Coronary artery (tissue), 2 donors: Measurements from ENCODE around the gene DYRK1B.
"Not testable (repeated sequence)": the region's sequence is repeated elsewhere in the genome, so short reads cannot be mapped to it uniquely, and the experiment has no call there.

Source experiments
- DNase-seq: peaks from one replicate; pipeline ENCODE4 v3.0.0-alpha.2; 2017; ENCODE audit warnings: low spot score
- H3K27ac ChIP-seq, 2 donors: fragments of 200-600 bp; sonication (generic); one replicate each; pipeline ENCODE4 v1.5.1; 2016 to 2019
- H3K4me3 ChIP-seq: fragments of 200-600 bp; sonication (generic); 2 replicates; pipeline ENCODE4 v1.5.1; 2016; ENCODE audit warnings: mild to moderate bottlenecking, moderate library complexity
- TF ChIP-seq, protein P1 (sequence below): fragments of 200-600 bp; sonication (generic); IDR thresholded peaks from one replicate; pipeline ENCODE4 v1.5.1; 2019; ENCODE audit warnings: antibody characterized with exemption

The DYRK1B gene

DNA sequence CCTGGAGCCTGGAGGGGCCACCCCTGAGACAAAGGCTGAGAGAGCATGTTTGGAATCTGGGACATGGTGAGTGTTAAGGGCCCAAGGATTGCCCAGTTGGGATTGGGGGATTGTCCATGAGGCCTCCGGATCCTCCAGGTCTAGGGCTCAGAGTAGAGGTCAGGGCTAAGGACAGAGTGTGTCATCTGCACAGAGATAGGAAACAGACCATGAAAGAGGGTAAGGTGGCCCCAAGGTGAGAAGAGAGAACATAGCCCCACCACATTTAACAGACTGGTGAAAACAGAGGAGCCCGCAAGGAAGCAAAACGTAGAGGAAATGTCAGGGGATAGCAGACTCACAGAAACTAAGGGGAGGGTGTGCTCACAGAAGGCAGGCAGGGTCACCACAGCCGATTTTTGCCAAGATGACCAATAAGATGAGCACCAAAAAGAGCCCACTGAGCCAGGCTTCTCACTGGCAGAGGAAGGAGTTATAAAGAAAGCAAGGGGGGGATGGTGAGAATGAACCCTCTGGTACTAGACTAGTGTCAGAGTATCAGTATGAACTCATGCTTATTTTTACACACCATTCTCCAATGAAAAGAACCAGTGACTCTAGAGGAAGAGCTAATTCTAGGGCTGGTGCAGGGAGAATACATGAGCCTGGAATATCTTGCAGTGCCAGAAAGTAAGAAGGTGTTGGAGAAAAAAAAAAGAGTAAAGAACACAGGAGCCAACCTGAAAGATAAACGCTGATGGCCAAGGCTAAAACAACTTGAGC lies 17.5 kb downstream of the DYRK1B start:
- Histone ChIP-seq H3K4me3 (no peak overlapping the region), H3K27ac (no peak overlapping the region)
- no peak for DNase-seq
- TF ChIP-seq, protein P1, sequence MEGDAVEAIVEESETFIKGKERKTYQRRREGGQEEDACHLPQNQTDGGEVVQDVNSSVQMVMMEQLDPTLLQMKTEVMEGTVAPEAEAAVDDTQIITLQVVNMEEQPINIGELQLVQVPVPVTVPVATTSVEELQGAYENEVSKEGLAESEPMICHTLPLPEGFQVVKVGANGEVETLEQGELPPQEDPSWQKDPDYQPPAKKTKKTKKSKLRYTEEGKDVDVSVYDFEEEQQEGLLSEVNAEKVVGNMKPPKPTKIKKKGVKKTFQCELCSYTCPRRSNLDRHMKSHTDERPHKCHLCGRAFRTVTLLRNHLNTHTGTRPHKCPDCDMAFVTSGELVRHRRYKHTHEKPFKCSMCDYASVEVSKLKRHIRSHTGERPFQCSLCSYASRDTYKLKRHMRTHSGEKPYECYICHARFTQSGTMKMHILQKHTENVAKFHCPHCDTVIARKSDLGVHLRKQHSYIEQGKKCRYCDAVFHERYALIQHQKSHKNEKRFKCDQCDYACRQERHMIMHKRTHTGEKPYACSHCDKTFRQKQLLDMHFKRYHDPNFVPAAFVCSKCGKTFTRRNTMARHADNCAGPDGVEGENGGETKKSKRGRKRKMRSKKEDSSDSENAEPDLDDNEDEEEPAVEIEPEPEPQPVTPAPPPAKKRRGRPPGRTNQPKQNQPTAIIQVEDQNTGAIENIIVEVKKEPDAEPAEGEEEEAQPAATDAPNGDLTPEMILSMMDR: no peak

DNA sequence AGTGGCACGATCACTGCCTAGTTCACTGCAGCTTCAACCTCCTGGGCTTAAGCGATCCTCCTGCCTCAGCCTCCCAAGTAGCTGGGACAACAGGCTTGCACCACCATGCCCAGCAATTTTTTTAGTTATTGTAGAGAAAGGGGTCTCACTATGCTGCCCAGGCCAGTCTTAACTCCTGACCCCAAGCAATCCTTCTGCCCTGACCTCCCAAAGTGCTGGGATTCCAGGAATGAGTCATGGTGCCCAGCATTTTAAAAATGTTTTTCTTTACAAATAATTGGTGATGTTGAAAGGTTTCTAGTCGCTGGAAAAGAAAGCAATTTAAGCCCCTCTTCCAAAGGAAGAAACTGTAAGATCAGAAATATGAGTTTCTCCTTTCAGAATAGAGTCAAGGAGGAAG lies 19.4 kb downstream of the DYRK1B start:
- no peak overlapping the region for H3K4me3 ChIP-seq
- TF ChIP-seq, protein P1: no peak
- DNase-seq: no peak
- H3K27ac ChIP-seq: no peak overlapping the region

DNA sequence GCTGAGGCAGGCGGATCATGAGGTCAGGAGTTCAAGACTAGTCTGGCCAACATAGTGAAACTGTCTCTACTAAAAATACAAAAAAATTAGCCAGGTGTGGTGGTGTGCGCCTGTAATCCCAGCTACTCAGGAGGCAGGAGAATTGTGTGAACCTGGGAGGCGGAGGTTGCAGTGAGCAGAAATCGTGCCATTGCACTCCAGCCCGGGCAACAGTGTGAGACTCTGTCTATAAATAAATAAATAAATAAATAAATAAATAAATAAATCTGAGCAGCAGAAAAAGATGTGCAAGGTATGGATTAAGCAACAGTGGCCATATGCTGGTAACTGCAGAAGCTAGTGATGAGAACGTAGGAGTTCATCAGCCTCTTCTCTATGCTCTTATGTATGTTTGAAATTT lies 19.9 kb downstream of the DYRK1B start:
- DNase-seq, H3K27ac ChIP-seq, H3K4me3 ChIP-seq: not testable (repeated sequence)

DNA sequence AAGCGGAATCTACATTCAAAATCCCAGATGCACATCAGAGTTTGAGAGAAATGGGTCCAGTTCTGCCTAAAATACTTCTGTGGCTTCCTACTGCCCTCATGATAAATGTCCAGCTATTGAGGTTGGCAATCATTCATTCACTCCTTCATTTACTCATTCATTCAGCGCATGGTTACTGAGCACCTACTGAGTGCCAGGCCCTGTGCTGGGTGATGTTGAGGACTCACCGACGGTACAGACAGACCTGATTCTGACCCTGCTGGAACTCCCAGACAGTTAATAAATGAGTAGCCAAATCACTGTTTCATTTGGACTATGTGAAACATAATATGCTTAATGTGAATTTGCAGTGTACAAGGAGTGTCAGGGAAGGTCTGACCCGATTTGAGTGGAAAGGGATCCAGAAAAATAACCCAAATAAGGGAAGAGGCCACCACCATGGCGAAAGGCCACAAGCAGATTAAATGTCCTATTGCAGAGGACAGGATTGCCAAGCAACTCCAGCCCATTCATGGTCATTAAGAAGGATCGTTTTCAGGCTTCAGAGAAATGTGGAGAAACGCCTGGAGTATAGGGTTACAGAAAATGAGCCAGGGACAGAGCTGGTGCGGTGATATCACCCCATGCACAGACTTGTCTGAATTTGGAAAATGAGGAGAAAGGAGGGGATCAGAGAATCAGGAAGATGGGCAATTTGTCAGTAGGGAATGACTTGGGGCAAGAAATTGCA lies 20.5 kb downstream of the DYRK1B start:
- DNase-seq: no peak

DNA sequence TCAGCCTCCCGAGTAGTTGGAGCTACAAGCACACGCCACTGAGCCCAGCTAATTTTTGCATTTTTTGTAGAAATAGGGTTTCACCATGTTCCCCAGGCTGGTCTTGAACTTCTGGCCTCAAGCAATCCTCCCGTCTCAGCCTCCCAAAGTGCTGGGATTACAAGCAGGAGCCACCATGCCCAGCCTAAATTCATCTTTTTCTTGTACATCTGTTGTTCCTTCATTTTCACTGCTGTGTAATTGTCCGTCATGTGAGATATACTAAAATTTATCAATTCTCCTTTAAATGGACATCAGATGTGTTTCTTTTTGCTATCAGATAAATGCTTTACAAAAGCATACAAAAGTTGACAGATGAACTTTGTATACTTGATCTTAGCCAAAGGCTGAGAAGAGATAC lies 22.9 kb downstream of the DYRK1B start:
- DNase-seq: no peak
- no peak overlapping the region for H3K27ac ChIP-seq
- no peak overlapping the region for H3K4me3 ChIP-seq
- TF ChIP-seq, protein P1: no peak

More for the DNA sequence above, 20.5 kb downstream of the DYRK1B start:
- Histone ChIP-seq H3K4me3 (no peak overlapping the region), H3K27ac (no peak overlapping the region)
- TF ChIP-seq, protein P1: no peak

DNA sequence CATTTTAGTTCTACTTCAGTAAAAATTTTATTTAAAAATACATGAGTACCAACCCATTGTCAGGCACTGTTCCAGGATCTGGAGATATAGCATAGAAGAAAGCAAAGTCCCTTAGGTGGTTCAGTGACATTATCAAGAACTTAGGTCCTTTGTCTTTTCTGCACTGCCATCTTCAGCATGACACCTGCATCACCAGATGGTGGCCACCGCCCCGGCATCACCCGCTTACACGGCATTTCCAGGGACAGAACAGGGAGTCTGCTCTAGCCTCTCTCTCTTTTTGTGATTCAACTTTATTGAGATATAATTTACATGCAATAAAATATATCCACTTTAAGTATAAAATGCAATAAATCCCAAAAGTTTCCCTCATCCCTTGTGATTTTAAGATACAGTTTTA lies 23.5 kb downstream of the DYRK1B start:
- no peak overlapping the region for H3K4me3 ChIP-seq
- no peak overlapping the region for H3K27ac ChIP-seq
- TF ChIP-seq, protein P1: no peak
- no peak for DNase-seq

DNA sequence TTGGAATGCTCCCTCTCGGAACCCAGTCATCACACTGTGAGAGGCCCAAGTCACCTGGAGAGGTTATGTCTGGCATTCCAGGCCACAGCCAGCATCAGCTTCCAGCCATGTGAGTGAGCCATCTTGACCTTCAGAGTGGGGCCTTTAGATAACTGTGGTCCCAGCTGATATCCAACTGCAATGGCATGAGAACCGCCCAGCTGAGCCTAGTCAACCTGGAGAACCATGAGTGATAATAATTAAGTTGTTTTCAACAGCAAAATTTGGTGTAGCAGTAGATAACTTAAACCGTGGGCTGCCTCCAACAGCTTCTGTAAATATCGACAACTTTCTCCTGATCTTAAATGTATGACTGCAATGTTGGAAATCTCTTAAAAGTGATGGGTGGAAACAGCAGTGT lies 24.6 kb downstream of the DYRK1B start:
- TF ChIP-seq, protein P1: no peak
- Histone ChIP-seq H3K4me3 (no peak overlapping the region), H3K27ac (no peak overlapping the region)
- DNase-seq: no peak

DNA sequence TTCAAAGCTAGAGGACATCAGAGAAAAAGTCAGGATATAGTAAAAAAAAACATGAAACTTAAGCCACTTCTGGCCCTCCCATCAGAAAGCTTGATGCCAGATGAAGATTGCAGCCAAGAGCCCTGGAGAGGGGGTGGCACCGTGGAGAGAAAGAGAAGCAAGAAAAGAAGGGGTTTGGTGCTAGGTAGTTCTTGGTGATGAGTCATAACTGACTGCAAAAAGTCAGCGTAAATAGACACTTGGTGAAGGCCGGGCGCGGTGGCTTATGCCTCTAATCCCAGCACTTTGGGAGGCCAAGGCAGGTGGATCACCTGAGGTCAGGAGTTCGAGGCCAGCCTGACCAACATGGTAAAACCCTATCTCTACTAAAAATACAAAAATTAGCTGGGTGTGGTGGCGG lies 25.3 kb downstream of the DYRK1B start:
- H3K4me3 ChIP-seq, DNase-seq, H3K27ac ChIP-seq: not testable (repeated sequence)
